Measurements from ENCODE around the gene PDZRN3. TPM values are rescaled to one million over a fixed set of nuclear protein-coding genes. Genes with fewer than 3 reads are reported as not detected.

PDZRN3 gene
- total RNA-seq, 1 donor from 2014 or later: 58.6 TPM

DNA sequence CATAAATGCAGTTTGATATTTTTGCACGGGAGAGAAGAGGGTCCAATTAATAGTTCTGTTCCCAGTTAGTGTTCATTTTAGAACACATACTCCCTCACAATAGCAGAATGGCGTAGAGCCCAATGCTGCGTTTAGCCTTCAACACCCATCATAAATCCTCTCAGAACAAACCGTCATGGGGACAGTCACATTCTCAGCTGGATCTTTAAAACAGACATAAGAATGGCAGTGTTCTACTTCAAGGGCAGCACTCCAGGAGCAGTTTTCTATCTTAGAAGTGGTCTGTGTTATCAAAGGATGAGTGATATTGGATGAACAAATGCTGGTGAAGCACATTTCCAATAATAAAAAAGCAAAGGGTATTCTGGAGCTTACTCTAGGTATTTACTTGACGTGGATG is 230.5 kb downstream of the PDZRN3 start:
- H3K36me3 Mint-ChIP-seq: peaks cover 25% of the 10 kb centered on the region
- DNase-seq (ENCODE audit: extremely low spot score, unreplicated experiment): no peak
- H3K4me1 Mint-ChIP-seq (ENCODE audit: unreplicated experiment): peaks cover 6% of the 10 kb centered on the region
- H3K4me3 Mint-ChIP-seq: no peak overlapping the region
- TF ChIP-seq, protein P1, sequence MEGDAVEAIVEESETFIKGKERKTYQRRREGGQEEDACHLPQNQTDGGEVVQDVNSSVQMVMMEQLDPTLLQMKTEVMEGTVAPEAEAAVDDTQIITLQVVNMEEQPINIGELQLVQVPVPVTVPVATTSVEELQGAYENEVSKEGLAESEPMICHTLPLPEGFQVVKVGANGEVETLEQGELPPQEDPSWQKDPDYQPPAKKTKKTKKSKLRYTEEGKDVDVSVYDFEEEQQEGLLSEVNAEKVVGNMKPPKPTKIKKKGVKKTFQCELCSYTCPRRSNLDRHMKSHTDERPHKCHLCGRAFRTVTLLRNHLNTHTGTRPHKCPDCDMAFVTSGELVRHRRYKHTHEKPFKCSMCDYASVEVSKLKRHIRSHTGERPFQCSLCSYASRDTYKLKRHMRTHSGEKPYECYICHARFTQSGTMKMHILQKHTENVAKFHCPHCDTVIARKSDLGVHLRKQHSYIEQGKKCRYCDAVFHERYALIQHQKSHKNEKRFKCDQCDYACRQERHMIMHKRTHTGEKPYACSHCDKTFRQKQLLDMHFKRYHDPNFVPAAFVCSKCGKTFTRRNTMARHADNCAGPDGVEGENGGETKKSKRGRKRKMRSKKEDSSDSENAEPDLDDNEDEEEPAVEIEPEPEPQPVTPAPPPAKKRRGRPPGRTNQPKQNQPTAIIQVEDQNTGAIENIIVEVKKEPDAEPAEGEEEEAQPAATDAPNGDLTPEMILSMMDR (conservative IDR thresholded peaks at IDR 0.05): no peak
- H3K27ac Mint-ChIP-seq: no peak overlapping the region
- H3K9me3 Mint-ChIP-seq: no peaks in the 10 kb centered on the region
- H3K27me3 Mint-ChIP-seq: peaks cover 8% of the 10 kb centered on the region

GRCh38 chr3:73393005-73393404 is 231.7 kb downstream of the PDZRN3 start:
- Mint-ChIP-seq H3K4me3 (no peak overlapping the region), H3K27me3 (peaks cover 6% of the 10 kb centered on the region), H3K36me3 (peaks cover 35% of the 10 kb centered on the region), H3K9me3 (no peaks in the 10 kb centered on the region), H3K4me1 (ENCODE audit: unreplicated experiment) (peaks cover 4% of the 10 kb centered on the region), H3K27ac (no peak overlapping the region)
- no peak for DNase-seq (ENCODE audit: extremely low spot score, unreplicated experiment)
- TF ChIP-seq, protein P1 (conservative IDR thresholded peaks at IDR 0.05): no peak

- no peak overlapping the region for H3K27ac Mint-ChIP-seq
- TF ChIP-seq, protein P1 (conservative IDR thresholded peaks at IDR 0.05): no peak
- peaks cover 6% of the 10 kb centered on the region for H3K27me3 Mint-ChIP-seq
- no peak overlapping the region for H3K4me3 Mint-ChIP-seq
- DNase-seq (ENCODE audit: extremely low spot score, unreplicated experiment): no peak
- H3K36me3 Mint-ChIP-seq: peaks cover 37% of the 10 kb centered on the region
- H3K9me3 Mint-ChIP-seq: no peaks in the 10 kb centered on the region
- peaks cover 4% of the 10 kb centered on the region for H3K4me1 Mint-ChIP-seq (ENCODE audit: unreplicated experiment)
Measured at GRCh38 chr3:73391984-73392383, 232.8 kb downstream of the PDZRN3 start.

GRCh38 chr3:73389928-73390327 is 234.8 kb downstream of the PDZRN3 start:
- peaks cover 43% of the 10 kb centered on the region for H3K36me3 Mint-ChIP-seq
- peaks cover 6% of the 10 kb centered on the region for H3K27me3 Mint-ChIP-seq
- no peak for DNase-seq (ENCODE audit: extremely low spot score, unreplicated experiment)
- no peaks in the 10 kb centered on the region for H3K9me3 Mint-ChIP-seq
- peaks cover 4% of the 10 kb centered on the region for H3K4me1 Mint-ChIP-seq (ENCODE audit: unreplicated experiment)
- no peak overlapping the region for H3K4me3 Mint-ChIP-seq
- no peak overlapping the region for H3K27ac Mint-ChIP-seq
- TF ChIP-seq, protein P1 (conservative IDR thresholded peaks at IDR 0.05): no peak

DNA sequence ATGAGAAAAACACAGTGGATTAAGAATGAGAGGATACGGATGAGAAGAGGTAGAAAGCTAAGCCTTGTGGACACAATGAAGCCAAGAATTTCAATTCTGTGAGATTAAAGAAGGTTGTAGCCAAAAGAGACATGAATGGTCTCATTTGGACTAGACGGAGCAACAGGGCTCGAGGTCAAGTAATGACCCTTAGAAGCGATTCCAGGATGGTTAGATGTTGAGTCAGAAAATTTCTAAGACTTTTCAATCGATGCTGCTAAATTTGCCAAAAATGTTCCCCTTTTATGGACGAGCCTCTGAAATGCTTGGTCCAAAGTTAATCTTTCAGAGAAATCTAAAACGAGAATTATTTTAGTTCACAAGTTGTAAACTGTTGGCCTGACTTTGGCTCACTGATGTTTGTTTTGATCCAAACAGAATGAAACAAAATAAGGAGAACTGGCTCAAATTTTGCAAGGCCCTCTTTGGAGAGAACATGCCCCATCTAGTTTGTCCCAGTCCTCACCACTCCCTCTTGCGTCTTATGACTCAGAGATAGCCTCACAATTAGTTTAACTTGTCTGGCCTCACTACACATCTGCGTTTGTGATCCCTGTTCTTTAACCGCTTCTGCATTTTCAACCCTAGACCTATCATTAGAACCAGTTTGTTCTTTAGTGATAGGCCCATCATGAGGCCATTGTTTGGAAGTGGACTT is 235.5 kb downstream of the PDZRN3 start:
- H3K9me3 Mint-ChIP-seq: no peaks in the 10 kb centered on the region
- TF ChIP-seq, protein P1 (conservative IDR thresholded peaks at IDR 0.05): no peak
- H3K27me3 Mint-ChIP-seq: peaks cover 6% of the 10 kb centered on the region
- H3K4me3 Mint-ChIP-seq: no peak overlapping the region
- peaks cover 49% of the 10 kb centered on the region for H3K36me3 Mint-ChIP-seq
- H3K27ac Mint-ChIP-seq: no peak overlapping the region
- DNase-seq (ENCODE audit: extremely low spot score, unreplicated experiment): no peak
- peaks cover 4% of the 10 kb centered on the region for H3K4me1 Mint-ChIP-seq (ENCODE audit: unreplicated experiment)
